Left hindlimb (tissue), 1 donor: ENCODE results near the gene MT1E.
"Not testable (repeated sequence)": the region's sequence is repeated elsewhere in the genome, so short reads cannot be mapped to it uniquely, and the experiment has no call there.

Source experiments
- DNase-seq: peaks from one replicate; pipeline ENCODE4 v3.0.0-alpha.2; 2018

The MT1E gene

DNA sequence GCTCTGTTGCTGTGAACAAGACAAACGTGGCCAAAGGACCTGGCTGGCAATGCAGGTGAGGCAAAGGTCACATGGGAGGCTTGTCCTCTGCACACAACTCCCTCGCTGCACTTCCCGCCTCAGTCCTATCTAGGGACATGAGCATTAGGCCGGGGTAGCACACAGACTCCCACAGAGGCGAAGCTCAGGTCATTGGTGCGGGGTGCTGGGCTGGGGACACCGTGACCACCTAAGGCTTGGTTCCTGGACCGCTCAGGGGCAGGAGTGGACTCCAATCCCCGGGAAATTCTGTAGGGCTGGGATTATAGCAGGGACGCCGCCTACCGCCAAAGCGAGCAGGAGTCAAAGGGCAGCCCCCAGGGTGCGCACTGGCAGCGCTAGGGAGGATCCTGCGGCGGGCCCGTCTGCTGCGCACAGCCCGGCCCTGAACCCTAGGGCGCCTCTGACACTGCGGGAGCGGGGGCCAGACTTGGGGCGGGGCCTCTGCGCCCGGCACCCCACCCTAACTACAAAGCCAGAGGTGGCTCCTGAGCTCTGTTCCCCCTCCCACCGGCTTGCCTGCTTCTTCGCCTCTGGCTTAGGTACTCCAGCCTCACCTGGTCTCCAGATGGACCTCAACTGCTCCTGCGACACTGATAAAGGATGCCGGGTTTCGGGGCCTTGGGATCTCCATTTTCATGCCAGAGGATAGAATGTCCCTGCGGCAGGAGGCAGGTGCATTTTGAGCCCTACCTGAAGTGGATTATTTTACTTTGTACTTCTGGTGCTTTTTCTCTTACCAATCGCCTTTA, 22.3 kb downstream of the MT1E start:
- no peak for DNase-seq

DNA sequence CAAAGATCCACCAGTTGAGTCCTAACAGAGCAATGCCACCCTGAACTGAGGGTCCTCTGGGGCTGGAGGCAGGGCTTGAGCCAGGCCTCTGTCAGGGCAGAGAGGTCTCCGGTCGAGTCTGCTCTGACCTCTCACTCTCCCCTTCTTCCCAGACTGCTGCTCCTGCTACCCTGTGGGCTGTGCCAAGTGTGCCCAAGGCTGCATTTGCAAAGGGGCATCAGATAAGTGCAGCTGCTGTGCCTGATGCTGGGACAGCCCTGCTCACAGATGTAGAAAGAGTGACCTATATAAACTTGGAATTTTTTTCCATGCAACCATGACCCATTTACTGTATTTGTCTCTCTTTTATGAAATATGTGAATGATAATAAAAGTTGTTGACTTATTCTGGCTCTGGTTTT, 23.7 kb downstream of the MT1E start:
- DNase-seq, result no peak

DNA sequence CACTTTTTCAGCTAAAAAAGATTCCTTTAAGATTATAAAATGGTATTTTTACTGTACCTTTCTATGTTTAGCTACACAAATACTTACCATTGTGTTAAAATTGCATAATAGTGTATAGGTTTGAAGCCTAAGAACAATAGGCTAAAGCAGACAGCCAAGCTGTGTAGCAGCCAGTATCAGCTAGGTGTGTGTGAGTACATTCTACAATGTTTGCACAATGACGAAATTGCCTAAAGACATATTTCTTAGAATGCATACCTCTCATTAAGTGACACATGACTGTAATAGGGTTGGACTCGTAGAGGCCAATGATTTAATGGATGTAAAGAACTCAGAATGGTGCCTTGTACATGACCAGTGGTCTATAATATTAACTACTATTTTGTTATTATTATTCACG, 24.2 kb downstream of the MT1E start:
- no peak for DNase-seq

DNA sequence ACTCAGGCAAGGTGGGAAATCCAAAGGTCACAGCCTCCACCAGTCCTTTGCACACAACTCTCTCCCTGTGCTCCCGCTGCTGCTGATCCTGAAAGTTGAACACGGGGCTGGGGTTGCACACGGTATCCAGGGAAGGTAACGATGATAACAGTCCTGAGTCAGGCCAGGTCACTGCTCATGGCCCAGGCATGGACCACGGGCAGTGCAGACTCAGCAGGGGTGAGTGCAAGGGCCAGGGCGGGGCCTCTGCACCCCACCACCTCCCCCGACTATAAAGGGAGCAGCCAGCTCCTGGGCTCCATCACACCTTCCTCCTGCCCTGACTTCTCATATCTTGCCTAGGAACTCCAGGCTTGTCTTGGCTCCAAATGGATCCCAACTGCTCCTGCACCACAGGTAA, 26.0 kb downstream of the MT1E start, which contains the start of gene MT1B:
MT1B (plus strand) TSS at position 301 of the 400 bp plus-strand sequence; CDS start at position 369, 68 bp downstream.
- no peak for DNase-seq

DNA sequence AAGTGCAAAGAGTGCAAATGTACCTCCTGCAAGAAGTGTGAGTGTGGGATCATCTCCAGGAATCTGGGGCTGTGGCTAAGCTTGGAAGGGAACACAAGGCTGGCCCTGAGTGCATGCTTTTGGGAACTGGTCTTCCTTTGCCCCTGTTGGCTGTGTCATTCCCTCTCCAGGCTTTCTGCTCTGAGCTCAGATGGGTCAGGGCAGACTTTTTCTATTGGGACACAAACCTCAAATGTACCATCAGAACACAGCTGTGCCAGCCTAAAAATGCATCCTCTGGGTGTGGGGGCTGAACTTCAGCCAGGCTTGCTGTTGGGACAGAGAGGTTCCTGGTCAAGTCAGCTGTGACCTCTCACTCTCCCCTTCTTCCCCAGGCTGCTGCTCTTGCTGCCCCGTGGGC, 27.0 kb downstream of the MT1E start:
- no peak for DNase-seq

DNA sequence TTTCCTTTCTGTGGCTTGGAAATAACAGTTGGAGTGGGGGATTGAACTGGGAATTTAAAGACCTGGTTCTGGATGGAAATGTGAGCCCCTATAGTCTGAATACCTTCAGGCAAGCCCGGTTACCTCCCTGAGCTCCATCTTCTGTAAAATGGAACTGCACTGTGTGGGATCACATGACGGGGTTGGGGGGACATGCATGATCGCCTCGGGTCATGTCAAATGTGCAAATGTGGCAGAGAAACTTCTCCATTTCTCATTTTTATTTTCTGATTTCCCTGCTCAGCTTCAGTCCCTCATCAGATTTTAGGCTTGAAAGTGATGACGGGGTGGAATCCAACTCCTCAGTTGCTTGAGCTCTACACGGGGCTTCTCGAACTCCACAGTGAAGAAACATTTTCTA, 27.6 kb downstream of the MT1E start:
- DNase-seq, result no peak

DNA sequence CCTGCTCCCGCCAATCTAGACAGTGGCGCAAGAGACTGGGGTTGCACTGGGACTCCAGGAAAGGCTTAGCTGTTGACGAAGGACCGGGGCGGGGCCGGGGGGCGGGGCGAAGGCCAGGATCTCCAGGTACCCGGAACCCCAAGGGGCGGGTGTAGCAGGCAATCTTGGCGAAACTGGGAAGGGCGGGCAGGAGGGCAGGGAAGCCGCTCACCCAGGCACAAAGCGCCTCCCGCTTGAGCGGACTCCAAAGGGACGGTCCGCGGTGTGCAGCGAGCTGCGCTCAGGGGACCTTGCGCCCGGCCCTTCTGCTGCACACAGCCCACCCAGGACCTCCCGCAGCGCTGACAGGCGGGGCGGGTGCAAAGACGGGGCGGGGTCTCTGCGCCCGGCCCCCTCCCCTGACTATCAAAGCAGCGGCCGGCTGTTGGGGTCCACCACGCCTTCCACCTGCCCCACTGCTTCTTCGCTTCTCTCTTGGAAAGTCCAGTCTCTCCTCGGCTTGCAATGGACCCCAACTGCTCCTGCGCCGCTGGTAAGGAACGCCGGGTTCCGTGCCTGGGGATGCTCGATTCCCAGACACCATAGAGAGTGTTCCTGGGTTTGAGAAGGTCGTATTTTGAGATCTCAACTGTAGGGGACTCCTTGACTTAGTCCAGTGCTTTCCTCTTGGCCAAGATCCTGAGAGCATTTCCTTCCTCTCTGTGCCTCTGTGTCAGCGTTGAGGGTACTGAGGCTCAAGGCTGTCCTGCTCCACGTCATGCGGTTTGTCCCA, 32.2 kb downstream of the MT1E start, which contains the start of gene MT1F:
MT1F (plus strand) TSS at position 405 of the 772 bp plus-strand sequence; CDS start at position 505, 100 bp downstream.
- DNase-seq, result no peak

DNA sequence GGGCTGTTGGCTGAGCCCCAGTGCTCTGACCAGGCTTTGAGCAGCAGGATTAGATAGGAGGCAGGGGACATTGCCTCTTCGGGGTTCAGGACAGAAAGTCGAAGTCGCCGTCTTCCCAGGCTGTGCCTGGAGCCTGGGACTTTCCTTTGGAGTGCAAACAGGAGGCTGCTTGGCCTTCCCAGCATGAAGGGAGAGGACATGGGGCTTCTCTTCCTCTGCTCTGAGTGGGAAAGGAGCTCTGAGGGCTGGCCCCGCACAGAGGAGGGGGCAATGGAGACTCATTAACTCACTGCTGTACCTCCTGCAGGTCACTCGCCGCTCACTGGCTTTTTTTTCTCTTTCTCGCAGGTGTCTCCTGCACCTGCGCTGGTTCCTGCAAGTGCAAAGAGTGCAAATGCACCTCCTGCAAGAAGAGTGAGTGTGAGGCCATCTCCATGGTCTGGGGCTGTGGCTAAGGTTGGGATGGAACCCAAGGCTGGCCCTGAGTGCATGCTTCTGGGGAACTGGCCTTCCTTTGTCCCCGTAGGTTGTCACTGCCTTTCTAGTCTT, 32.8 kb downstream of the MT1E start:
- DNase-seq, result no peak

DNA sequence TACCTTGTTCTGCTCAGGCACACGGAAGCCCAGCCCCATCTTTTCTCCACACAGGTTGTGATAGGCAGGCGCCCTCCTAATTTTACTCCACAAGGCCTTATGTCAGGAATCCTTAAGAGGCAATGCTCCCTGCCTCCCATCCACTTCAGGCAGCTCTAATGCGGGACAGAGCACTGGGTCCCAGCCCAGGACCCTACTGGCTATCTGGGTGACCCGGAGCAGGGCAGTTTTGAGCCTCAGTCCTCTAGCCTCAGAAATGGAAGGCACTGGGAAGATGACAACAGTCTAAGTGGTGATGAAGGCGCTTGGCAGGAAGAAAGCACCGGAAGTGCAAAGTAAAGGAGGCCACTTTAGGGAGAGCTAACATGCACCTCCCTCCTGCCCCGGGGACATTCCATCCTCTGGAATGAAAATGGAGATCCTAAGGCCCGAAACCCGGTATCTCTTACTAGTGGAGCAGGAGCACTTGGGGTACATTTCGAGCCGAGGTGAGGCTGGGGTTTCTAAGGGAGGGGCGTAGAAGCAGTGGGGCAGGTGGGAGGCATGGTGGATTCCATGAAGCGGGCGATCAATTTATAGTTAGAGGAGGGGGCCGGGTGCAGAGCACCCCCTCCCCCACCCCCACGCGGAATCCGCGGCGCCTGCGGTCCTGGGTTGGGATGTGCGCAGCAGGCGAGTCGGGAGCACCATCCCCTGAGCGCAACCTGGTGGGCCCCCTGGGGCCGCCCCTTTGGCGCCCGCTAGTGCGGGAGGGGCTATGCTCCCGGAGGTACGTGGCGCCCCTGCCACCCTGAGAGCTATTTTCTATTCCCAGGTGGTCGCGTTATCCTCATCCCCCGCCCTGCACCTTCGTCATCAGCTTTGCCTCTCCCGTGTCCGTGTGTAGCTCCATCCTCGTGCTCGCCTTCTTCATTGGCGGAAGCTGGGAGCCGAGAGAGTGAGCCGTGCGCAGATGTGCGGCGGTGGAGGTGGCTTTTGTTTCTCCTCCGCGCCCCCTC, 37.1 kb downstream of the MT1E start:
- no peak for DNase-seq

DNA sequence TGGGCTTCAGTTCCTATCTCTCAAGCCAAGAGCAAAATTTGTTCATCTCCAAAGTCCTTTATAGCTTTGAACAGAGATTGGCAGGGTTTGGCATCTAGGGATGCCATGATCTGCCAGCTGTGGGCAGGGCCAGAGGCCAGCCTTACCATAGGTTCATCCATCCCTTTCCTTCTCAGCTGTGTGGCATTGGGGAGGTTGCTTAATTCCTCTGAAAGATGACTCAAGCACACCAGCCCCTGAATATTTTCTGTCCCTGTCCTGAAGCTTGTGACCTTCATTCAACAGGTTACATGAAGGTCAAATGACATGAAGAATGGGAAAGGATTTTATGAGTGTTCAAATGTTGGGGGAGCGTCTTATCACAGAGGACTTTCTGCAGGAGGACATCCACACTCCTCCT, 38.9 kb downstream of the MT1E start:
- DNase-seq, result no peak

DNA sequence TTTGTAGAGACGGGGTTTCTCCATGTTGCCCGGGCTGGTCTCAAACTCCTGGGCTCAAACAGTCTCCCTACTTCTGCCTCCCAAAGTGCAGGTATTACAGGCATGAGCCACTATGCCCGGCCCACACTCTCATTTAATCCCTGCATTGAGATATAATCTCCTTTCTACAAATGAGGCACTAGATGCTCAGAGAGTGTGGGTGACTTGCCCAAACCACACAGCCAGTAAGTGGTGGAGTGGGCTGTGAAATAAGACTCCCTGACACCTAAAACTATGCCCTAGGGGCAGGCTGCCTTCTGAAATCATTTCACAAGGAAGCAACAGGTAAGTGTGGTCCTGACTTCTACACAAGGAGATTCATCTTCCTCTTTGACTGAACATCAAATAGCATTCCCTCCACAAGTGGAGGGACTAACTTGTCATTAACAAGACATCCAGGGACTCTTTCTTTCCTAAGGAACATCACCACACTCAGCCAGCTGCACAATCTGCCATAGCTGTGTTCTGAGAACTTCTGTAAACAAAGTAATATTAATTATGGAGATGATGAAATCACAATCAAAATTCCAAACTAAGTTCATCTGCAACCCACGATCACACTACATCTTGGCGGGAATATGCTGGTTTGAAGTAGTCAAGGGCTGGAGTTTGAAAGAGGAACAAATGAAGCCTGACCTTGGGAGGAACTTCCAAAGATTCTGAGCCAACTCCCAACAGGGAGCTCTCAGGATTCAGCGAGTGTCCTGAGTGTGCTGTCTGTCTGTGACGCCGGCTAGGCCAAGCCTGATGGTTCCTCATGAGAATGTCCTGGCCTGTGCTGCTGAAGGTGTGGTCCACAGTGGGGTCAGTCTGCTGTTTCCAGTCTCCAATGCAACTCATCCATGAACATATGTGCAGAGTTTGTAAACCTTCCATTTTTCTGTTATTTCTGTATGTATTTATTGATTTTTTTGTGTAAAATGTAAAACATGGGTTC, 40.0 kb downstream of the MT1E start:
- DNase-seq, result not testable (repeated sequence)

DNA sequence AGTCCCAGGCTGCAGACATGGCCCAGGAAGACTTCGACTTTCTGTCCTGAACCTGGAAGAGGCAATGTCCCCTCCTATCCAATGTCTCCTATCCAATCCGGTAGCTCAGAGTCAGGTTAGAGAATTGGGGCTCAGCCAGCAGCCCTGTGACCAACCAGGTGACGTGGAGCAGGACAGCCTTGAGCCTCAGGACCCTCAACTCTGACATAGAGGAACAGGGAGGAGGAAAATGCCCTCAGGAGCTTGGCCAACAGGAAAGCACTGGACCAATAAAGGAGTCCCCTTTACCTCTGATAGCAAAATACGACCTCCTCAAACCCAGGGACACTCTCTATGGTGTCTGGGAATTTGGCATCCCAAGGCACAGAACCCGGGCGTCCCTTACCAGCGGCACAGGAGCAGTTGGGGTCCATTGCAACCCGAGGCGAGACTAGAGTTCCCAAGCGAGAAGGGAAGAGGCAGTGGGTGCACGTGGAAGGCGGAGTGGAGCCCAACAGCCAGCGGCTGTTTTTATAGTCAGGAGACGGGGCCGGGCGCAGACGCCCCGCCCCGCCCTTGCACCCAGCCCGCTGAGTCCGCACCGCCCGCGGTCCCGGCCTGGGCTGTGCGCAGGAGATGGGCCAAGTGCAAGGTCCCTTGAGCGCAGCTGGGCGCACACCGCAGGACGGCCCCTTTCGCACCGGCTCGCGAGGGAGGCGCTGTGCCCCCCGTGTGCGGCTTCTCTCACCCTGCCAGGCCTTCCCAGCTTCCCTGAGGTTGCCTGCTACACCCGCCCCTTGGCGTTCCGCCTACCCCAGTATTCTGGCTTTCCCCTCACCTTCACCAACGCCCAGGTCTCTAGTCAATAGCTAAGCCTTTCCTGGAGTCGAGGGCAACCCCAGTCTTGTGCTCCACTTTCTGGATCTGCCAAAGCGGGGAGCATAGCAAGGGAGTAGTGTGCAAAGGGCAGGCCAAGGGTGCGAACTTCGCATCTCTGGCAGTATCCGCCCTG, 42.3 kb downstream of the MT1E start, which contains the start of gene MT1G:
MT1G (minus strand) TSS at position 485 of the 991 bp plus-strand sequence; CDS start at position 413, 72 bp downstream.
- DNase-seq, result no peak

DNA sequence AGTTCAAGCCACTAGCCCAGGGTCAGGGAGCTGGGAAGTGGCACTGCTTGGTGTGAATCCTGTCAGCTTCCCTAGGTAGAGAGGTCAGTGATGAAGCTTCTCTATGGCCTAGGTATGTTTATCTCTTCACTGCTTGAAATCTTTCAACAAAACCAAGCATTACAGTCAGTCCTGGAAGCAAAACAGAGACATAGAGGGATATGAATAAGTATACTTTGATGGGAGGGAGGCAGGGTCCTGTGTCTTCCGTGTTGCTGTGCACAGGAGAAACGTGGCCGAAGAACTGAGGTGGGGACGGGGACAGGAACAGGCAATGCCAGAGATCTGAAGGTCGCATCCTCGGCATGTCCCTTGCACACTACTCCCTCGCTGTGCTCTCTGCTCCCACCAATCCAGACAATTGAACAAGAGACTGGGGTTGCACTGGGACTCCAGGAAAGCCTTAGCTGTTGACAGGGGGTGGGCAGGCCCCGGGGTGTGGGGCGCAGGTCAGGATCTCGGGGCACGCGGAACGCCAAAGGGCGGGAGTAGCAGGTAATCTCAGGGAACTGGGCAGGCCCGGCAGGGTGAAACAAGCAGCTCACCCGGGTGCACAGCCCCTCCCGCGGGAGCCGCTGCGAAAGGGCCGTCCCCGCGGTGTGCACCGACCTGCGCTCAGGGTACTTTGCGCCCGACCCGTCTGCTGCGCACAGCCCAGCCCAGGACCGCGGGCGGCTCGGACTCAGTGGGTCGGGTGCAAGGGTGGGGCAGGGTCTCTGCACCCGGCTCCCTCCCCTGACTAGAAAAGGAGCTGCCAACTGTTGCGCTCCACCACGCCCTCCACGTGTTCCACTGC, 43.6 kb downstream of the MT1E start, which contains the start of gene MT1H:
MT1H (plus strand) TSS at position 810 of the 835 bp plus-strand sequence. CDS start 71 bp downstream, outside the sequence.
- no peak for DNase-seq

DNA sequence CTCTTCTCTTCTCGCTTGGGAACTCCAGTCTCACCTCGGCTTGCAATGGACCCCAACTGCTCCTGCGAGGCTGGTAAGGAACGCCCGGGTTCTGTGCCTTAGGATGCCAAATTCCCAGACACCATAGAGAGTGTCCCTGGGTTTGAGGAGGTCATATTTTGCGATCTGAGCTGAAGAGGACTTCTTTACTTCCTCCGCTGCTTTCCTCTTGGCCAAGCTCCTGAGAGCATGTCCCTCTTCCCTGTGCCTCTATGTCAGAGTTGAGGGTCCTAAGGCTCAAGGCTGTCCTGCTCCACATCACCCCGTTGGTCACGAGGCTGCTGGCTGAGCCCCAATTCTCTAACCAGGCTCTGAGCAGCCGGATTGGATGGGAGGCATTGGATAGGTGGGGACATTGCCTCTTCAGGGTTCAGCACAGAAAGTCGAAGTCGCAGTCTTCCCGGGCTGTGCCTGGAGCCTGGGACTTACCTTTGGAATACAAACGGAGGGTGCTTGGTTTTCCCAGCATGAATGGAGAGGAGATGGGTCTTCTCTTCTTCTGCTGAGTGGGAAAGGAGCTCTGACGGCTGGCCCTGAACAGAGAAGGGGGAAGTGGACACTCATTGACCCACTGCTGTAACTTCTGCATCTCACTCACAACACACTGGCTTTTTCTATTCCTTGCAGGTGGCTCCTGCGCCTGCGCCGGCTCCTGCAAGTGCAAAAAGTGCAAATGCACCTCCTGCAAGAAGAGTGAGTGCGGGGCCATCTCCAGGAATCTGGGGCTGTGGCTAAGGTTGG, 44.4 kb downstream of the MT1E start:
- DNase-seq, result no peak

DNA sequence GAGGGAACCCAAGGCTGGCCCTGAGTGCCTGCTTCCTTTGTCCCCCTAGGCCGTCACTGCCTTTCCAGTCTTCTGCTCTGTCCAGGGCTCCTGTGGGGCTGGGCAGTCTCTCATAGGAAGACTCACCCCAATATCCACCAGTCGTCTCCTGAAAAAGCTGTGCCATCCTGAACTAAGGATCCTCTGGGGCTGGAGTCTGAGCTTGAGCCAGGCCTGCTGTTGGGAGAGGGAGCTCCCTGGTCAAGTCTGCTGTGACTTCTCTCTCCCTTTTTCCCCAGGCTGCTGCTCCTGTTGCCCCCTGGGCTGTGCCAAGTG, 45.0 kb downstream of the MT1E start:
- no peak for DNase-seq

DNA sequence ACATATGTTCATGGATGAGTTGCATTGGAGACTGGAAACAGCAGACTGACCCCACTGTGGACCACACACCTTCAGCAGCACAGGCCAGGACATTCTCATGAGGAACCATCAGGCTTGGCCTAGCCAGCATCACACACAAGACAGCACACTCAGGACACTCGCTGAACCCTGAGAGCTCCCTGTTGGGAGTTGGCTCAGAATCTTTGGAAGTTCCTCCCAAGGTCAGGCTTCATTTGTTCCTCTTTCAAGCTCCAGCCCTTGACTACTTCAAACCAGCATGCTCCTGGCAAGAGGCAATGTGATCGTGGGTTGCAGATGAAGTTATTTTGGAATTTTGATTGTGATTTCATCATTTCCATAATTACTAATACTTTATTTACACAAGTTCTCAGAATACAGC, 46.1 kb downstream of the MT1E start:
- not testable (repeated sequence) for DNase-seq

DNA sequence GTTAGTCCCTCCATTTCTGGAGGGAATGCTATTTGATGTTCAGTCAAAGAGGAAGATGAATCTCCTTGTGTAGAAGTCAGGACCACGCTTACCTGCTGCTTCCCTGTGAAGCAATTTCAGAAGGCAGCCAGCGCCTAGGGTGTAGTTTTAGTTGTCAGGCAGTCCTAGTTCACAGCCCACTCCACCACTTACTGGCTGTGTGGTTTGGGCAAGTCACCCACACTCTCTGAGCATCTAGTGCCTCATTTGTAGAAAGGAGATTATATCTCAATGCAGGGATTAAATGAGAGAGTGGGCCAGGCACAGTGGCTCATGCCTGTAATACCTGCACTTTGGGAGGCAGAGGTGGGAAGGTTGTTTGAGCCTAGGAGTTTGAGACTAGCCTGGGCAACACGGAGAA, 46.6 kb downstream of the MT1E start:
- DNase-seq, result not testable (repeated sequence)
